PFSK-1 (cell line): ENCODE results near the gene BMPR2.

Source experiments
- POLR2AphosphoS5 ChIP-seq: IDR thresholded peaks from 2 replicates; pipeline ENCODE4 v1.6.1; 2012; ENCODE audit warnings: low read depth, mild to moderate bottlenecking, control low read depth, low read length, moderate library complexity
- SIN3A ChIP-seq: IDR thresholded peaks from 2 replicates; pipeline ENCODE4 v1.6.1; 2012; ENCODE audit warnings: mild to moderate bottlenecking, low read length, moderate library complexity, borderline replicate concordance; ENCODE audit not compliant: insufficient read depth
- TAF1 ChIP-seq: IDR thresholded peaks from 2 replicates; pipeline ENCODE4 v1.6.1; 2012; ENCODE audit warnings: low read length, control low read depth, borderline replicate concordance; ENCODE audit not compliant: insufficient read depth
- TF ChIP-seq, protein P1 (sequence below), 2 experiments: IDR thresholded peaks; 2 replicates each; pipeline versions ENCODE4 v1.6.1 to v1.8.0; 2011 to 2012; ENCODE audit warnings: low read depth in 2 of 2, low read length in 2 of 2, control low read depth in 1 of 2, inconsistent platforms in 1 of 2, mild to moderate bottlenecking in 1 of 2, moderate library complexity in 1 of 2; ENCODE audit not compliant: insufficient read depth in 1 of 2

DNA sequence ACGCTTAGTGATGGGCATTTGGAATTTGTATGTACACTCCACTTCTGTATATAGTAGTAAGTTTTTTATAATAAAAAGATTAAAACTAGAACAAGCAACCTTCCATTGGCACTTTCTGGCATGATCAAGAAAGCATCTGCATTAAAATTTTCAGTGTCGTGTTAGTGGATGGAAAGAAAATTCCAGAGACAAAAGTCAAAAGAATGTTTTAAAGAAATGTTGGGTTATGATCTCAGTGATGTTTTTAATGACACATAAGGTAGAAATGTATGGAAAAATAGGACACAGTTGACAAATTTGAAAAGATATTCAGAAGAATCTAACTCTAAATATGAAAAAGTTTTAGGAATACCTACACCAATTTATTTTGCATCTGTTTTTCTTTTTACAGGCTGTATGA, 132.6 kb downstream of the BMPR2 start:
- TF ChIP-seq SIN3A (no peak), POLR2AphosphoS5 (no peak), TAF1 (no peak)
- TF ChIP-seq, protein P1, sequence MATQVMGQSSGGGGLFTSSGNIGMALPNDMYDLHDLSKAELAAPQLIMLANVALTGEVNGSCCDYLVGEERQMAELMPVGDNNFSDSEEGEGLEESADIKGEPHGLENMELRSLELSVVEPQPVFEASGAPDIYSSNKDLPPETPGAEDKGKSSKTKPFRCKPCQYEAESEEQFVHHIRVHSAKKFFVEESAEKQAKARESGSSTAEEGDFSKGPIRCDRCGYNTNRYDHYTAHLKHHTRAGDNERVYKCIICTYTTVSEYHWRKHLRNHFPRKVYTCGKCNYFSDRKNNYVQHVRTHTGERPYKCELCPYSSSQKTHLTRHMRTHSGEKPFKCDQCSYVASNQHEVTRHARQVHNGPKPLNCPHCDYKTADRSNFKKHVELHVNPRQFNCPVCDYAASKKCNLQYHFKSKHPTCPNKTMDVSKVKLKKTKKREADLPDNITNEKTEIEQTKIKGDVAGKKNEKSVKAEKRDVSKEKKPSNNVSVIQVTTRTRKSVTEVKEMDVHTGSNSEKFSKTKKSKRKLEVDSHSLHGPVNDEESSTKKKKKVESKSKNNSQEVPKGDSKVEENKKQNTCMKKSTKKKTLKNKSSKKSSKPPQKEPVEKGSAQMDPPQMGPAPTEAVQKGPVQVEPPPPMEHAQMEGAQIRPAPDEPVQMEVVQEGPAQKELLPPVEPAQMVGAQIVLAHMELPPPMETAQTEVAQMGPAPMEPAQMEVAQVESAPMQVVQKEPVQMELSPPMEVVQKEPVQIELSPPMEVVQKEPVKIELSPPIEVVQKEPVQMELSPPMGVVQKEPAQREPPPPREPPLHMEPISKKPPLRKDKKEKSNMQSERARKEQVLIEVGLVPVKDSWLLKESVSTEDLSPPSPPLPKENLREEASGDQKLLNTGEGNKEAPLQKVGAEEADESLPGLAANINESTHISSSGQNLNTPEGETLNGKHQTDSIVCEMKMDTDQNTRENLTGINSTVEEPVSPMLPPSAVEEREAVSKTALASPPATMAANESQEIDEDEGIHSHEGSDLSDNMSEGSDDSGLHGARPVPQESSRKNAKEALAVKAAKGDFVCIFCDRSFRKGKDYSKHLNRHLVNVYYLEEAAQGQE (IDR thresholded peaks at IDR 0.05; ENCODE audit: insufficient read depth in 1 of 2, low read depth in 2 of 2, low read length in 2 of 2) = no peak
